Panc1 (cell line): ENCODE measurements around the gene MYH4.

Experiments
- POLR2AphosphoS5 ChIP-seq: IDR thresholded peaks from 2 replicates; pipeline ENCODE4 v1.6.1; 2012; ENCODE audit warnings: mild to moderate bottlenecking, low read depth, low read length, moderate library complexity
- REST ChIP-seq, 2 experiments: IDR thresholded peaks; 2 replicates each; pipeline ENCODE4 v1.6.1; 2011 to 2012; ENCODE audit warnings: low read depth in 2 of 2, control low read depth in 1 of 2, low read length in 1 of 2, mild to moderate bottlenecking in 1 of 2, moderate library complexity in 1 of 2; ENCODE audit not compliant: insufficient read depth in 1 of 2
- SIN3A ChIP-seq: IDR thresholded peaks from 2 replicates; pipeline ENCODE4 v1.6.1; 2012; ENCODE audit warnings: low read depth, mild to moderate bottlenecking, low read length, moderate library complexity, borderline replicate concordance; ENCODE audit not compliant: insufficient read depth
- TF ChIP-seq, protein P1 (sequence below): fragments of 450-650 bp; IDR thresholded peaks from 2 replicates; pipeline ENCODE4 v1.5.1; 2017; ENCODE audit warnings: mild to moderate bottlenecking

GRCh38 chr17:10474536-10474935, 5.2 kb upstream of the MYH4 start:
- TF ChIP-seq, protein P1, sequence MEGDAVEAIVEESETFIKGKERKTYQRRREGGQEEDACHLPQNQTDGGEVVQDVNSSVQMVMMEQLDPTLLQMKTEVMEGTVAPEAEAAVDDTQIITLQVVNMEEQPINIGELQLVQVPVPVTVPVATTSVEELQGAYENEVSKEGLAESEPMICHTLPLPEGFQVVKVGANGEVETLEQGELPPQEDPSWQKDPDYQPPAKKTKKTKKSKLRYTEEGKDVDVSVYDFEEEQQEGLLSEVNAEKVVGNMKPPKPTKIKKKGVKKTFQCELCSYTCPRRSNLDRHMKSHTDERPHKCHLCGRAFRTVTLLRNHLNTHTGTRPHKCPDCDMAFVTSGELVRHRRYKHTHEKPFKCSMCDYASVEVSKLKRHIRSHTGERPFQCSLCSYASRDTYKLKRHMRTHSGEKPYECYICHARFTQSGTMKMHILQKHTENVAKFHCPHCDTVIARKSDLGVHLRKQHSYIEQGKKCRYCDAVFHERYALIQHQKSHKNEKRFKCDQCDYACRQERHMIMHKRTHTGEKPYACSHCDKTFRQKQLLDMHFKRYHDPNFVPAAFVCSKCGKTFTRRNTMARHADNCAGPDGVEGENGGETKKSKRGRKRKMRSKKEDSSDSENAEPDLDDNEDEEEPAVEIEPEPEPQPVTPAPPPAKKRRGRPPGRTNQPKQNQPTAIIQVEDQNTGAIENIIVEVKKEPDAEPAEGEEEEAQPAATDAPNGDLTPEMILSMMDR = no peak
- TF ChIP-seq POLR2AphosphoS5 (no peak), SIN3A (no peak), REST (IDR thresholded peaks at IDR 0.05; ENCODE audit: insufficient read depth in 1 of 2, low read depth in 2 of 2, low read length in 1 of 2) (no peak)
